Measurements from ENCODE around the gene WDR93.

WDR93 gene

DNA sequence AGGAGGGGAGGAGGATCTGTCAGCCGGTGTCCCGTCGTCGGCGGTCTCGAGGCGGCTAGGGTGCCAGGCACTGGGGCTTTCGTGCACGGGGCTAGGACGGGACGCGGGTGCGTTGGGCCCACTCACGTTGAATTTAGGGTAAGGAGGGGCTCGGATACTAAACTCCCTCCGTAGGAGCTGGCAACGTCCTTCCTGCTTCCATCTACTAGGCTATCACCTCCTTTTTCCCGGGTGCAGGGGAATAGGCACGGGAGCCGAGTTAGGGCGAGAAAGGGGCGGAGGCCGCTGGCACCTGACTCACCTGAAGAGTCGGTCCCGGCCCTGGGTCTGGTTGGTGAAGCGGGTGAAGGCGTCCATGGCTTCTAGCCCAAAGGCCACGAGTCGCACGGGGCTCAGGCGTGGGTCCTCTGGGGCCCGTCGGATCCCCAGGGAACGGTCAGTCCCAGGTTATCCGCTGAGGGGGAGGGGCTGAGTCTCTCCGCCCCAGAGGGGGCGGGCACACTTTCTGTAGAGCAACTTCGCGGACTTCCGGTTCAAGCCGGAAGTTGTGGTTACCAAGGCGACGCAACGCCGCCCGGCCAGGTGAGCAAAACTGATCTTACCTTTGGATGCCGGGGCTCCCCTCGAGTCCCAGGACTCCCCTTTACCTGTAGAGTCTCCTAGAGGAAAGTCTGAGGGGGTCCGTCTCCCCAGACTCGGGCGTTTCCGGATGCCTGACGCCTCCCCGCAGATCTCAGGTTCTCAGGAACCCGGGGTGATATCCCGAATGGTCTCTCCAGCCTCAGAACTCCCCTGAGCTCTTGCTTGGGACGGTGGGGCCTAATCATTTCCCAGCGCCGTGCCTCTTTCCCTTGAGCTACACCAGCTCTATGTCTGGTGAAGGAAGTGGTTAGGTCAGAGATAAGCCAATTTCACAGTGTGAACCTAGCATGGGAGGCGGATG, at the start of gene WDR93, which contains the start of gene PEX11A:
Gene WDR93, plus strand, starts transcription at position 536 of the 943 bp plus-strand sequence. CDS start 10,936 bp downstream, outside the sequence.
Gene PEX11A, minus strand, starts transcription at position 479 of the 943 bp plus-strand sequence. Its CDS starts 122 bp downstream, at position 357.
- DNase-seq, result peak; percentile 91

- DNase-seq, result no peak
Observed at GRCh38 chr15:89641053-89641452, 49.6 kb upstream of the WDR93 start.

DNA sequence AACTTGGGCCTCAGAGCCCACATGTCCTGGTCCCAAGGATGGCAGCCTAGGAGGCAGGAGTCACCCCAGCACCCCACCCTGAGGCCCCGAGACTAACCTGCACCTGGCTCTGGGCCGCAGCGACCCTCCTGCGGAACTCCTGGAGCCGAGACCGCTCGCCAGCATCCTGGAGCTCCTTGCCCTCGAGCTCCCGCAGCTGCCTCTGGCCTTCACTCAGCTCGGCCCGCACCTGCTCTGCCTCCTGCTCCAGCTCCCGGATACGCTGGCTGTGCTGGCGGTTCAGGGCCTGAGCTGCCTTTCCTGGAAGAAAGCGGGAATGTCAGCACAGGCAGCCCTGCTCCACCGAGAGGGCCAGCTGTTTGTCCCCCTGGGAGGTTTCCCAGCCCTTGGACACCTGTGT, 48.5 kb upstream of the WDR93 start:
- DNase-seq, result peak; percentile 53

DNA sequence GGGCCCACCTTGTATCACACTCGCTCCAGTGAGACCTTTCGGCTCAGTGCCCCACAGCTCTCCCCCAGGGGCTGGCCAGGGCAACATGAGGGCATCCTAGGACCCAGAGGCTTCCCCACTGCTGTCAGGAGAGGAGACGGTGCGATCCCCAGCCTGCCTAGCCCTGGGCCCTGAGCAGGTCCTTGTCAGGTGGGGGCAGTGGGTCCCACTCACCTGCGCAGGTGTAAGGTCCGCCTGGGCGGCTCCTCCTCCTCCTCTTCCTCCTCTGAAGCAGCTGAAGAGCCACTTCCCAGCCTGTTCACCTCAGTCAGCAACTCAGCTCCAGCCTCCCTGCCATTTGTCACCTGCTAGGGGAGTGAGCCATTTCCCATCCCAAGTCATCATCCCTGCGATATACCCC, 44.9 kb upstream of the WDR93 start:
- peak; percentile 52 for DNase-seq

DNA sequence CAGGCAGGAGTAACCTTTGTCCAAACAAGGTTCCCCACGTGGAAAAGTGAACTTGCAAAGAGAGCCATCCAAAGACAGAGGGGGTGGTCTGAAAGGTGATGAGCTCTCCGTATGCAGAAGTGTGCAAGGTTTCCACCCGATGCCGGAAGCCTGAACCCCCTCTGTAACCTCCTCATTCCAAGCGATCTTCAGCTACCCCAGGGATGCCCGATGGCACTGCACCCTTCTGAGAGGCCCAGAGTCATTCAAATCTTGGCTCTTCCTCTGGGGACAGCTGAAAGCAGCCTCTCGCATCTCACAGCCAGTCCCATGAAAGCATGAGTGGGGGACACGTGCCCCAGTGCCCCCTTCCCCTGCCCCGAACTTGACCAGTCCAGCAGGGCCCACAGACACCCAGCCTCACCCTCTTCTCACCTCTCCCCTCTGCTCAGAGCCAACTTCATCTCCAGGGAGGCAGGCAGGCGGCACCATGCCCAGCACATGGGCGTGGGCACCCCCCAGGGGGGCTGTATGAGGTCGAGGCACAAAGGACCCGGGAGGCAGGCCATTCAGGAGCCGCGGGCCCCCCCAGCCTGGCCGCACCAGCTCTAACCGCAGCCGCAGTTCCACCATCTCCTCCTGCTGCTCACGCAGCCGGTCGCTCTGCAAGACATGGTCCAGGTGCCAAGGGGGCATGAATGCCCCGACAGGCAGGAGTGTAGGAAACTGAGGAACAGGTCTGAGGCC, 44.0 kb upstream of the WDR93 start:
- peak; percentile 42 for DNase-seq

DNA sequence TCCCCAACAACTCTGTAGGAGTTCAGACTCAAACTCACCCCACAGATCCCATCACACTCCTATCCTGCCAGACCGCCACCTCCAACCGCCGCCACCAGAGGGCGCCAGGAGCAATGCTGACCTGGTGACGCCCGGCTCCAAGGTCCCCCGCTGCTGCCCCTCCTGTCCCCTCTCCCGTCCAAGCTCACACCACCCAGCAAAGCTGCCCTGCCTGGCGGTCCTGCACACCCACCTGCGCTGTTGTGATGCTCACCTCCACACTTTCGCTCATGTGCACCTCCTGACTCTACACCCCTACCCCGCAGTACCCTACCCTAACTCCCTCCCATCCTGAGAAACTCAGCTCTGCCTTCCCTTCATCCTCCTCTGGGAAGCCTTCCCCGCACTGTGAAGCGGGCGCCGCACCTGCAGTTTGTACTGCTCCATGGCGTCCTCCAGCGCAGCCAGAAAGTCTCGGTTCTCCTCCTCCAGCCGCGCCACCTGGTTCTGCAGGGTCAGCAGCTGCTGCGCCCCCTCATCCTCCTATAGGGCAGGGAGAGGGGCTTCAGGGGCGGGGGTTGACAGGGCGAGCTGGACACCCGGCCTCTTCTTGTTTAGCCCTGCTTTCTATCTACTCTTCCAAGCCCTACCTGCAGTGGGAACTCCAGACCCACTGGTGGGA, 43.3 kb upstream of the WDR93 start:
- peak; percentile 88 for DNase-seq

GRCh38 chr15:89648106-89649012, 42.3 kb upstream of the WDR93 start:
- peak; percentile 43 for DNase-seq

DNA sequence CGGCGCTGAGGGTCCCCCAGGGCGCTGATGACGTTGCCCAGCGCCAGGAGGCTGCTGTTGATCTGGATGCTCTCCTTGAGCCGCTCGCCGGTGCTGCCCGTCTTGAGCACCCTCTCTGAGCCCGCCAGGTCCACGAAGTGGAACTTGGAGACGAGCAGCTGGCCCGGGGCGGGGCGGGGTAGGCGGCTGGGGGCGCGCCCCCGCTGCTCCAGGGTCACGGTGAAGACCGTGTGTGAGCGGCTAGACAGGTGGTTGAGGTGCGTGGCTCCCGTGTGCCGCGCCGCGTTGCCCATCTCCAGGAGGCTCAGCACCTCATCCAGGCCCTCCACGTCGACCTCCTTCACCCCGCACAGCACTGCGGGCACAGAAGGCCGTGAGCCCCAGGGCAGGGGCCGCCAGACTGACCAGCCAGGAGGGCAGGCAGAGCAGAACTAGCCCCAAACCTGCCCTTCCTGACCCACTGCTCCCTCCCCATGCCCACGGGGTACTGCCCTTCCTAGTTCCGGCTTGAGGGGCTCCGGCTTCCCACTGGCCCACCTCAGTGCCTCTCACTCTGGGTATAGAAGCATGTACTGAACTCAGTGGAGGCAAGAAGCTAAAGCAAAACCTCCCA, 41.5 kb upstream of the WDR93 start:
- peak; percentile 60 for DNase-seq

DNA sequence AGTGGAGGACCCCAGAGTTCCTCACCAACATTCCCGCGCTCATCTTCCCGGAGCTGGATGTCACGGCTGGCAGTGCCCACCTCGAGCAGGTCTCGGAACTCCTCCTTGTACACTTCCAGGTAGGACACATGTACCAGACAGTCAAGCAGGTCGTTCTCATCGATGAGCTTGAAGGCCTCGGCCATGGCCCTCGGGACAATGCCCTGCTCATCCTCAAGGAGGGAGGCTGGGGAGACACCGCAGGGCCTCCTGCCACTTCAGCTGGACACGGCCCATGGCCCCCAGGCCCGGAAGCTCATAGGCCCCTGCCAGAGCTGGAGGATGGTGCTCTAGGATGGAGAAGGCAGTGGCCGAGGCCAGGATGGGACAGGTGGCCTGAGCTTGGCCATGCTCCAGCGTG, 40.9 kb upstream of the WDR93 start:
- DNase-seq, result peak; percentile 51

GRCh38 chr15:89652131-89652530, 38.5 kb upstream of the WDR93 start:
- DNase-seq, result peak; percentile 21

DNA sequence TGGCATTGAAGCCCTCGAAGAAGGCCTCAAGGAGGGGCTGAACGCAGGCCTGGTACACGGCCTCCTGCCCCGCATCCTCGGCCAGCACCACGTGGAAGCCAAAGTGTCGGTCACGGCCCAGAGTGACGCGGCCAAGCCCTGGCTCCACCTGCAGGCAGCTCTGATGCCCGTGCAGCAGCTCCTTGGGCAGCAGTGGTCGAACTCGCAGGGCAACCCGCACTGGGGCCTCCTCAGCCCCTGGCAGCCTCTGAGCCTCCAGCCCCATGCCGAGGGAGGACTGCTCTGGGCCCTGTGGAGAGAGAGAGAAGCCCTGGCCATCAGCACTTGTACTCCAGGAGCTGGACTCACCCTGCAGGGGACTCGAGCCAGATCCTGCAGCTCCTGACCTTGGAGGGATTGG, 37.9 kb upstream of the WDR93 start:
- peak; percentile 60 for DNase-seq

- DNase-seq, result peak; percentile 2
Observed at GRCh38 chr15:89653578-89653977, 37.0 kb upstream of the WDR93 start.

DNA sequence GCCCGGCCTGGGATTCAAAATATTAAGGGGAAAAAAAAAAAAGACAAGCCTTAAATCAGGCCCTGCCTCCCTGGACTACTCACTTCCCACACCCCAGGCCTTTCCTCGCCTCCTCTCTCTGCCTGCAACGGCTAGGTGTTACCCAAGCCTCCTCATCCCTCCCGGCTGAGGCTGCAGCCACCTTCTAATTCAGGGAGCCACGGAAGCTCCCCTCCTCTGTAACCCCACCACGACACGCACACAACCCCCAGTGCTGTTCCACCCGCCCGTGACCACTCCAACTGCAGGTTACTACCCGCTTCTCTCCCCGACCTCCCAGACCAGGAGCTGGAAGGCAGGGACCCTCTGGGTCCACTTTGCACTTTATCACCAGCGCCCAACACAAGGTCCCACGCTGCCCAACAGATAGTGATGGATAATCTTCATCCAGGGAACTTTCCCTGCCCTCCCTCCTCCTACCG, 36.3 kb upstream of the WDR93 start:
- DNase-seq, result peak; percentile 33

GRCh38 chr15:89654847-89655805, 35.5 kb upstream of the WDR93 start, which contains the start of gene KIF7:
Gene KIF7, minus strand, starts transcription at chr15:89655467. Its CDS starts 2,537 bp downstream, at chr15:89652930.
- peak; percentile 62 for DNase-seq

DNA sequence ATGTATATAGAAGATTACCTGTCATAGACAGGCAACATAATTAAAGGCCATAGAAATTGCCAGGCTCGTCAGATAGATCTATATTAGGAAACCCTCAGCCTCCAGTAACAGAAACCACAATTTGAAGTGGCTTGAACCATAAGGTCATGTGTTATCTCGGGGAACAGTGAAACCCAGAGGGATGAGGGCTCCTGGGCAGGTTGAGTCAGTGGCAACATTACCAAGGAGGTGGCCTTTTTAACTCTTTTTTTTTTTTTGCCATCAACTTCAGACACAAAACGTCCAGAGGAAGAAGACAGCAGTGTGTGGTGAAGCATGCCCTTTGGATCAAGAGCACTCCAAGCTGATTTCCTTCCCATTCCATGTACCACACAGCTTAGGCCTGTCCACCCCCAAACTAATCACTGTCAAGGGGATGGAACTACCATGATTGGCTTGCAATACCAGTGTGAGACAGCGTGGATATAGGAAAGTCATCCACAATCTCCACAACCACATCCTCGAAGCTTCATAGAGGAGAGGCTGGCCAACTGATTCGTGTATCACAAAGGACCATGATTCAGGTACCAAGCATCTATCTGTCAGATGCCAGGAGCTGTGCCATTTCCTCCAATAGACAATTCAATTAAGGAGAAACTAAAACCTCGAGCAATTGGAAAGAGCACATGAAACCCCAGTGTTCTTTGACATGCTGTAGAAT, 34.3 kb upstream of the WDR93 start:
- no peak for DNase-seq

- no peak for DNase-seq
Observed at GRCh38 chr15:89657686-89658200, 32.9 kb upstream of the WDR93 start.

DNA sequence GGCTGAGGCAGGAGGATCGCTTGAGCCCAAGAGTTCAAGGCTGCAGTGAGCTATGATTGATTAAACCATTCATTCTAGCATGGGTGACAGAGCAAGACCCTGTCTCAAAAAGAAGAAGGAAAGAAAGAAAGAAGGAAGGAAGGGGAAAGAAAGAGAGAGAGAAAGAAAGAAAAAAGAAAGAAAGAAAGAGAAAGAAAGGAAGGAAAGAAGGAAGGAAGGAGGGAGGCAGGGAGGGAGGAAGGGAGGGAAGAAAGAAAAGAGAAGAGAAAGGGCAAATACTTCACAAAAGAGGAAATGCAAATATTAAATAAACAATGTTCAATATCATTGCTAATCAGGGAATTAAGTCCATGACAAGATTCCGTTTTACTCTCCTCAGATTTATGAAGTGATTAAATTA, 31.3 kb upstream of the WDR93 start:
- DNase-seq, result no peak

DNA sequence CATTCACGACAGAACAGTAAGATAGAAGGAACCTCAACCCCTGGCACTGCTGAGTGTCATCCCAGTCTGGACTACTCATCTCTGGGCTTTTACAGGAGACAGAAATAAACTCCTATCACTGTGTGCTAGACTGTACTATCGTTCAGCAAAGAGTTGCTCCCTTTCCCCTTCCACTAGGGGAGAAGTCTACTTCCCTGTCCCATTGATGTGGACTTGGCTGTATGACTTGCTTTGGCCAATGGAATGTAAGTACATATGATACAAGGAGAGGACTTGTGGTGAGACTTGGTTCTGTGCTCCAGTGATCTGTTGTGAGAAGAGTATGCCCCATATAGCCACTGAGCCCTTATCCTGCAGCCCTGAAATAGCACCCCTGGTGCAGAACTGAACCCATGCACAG, 30.1 kb upstream of the WDR93 start:
- no peak for DNase-seq

Measured in activated effector memory CD4-positive, alpha-beta T cell treated with anti-CD3 and anti-CD28 coated beads, Interleukin-2, amount 50 U/mL, for 16 hours (primary cell).